ENCODE results near the gene NTNG1. TPM values are rescaled to one million over a fixed set of nuclear protein-coding genes. Genes with fewer than 3 reads are reported as not detected.

Gene NTNG1
- total and polyA plus RNA-seq, 4 donors, result 0.72 to 26.7 (median 3.9) TPM

GRCh38 chr1:107359472-107360241 lies 218.8 kb downstream of the NTNG1 start:
- Histone ChIP-seq H3K9ac (ENCODE audit: insufficient read depth in 1 of 2, low read length in 2 of 2) (no peak overlapping the region), H3K27me3 (ENCODE audit: control insufficient read depth in 3 of 3, insufficient read depth in 3 of 3, low read length in 2 of 3) (no peaks in the 10 kb centered on the region), H3K4me3 (no peak overlapping the region), H3K9me3 (ENCODE audit: control insufficient read depth in 4 of 4, insufficient read depth in 3 of 4, low read length in 3 of 4) (no peaks in the 10 kb centered on the region), H3K36me3 (ENCODE audit: control insufficient read depth in 4 of 4, insufficient read depth in 4 of 4, low read length in 4 of 4) (no peaks in the 10 kb centered on the region), H3K4me1 (ENCODE audit: control insufficient read depth in 5 of 5, insufficient read depth in 5 of 5, low read length in 5 of 5) (peaks cover 0 to 49% (median 0%) of the 10 kb centered on the region in 5 donors), H3K27ac (ENCODE audit: low read depth in 1 of 2, low read length in 1 of 2) (no peak overlapping the region)
- TF ChIP-seq CTCF (IDR thresholded peaks at IDR 0.05; ENCODE audit: control extremely low read depth, extremely low read depth), result no peak
- 61 to 71% methylated on average over 5 of the region's 5 CpGs for WGBS, 2 donors
- ATAC-seq (ENCODE audit: insufficient read depth, low FRiP score) (no peak), DNase-seq (peak in 2 of 3 donors; percentile 29 to 38)

GRCh38 chr1:107362468-107363140 lies 221.8 kb downstream of the NTNG1 start:
- H3K27me3 ChIP-seq (ENCODE audit: control insufficient read depth in 3 of 3, insufficient read depth in 3 of 3, low read length in 2 of 3), result no peaks in the 10 kb centered on the region
- DNase-seq (no peak), ATAC-seq (ENCODE audit: insufficient read depth, low FRiP score) (no peak)
- H3K27ac ChIP-seq (ENCODE audit: low read depth in 1 of 2, low read length in 1 of 2), result no peak overlapping the region
- TF ChIP-seq CTCF (IDR thresholded peaks at IDR 0.05; ENCODE audit: control extremely low read depth, extremely low read depth), result no peak
- H3K36me3 ChIP-seq (ENCODE audit: control insufficient read depth in 4 of 4, insufficient read depth in 4 of 4, low read length in 4 of 4), result no peaks in the 10 kb centered on the region
- H3K4me3 ChIP-seq, result no peak overlapping the region
- no peak overlapping the region for H3K9ac ChIP-seq (ENCODE audit: insufficient read depth in 1 of 2, low read length in 2 of 2)
- WGBS, 2 donors, result 79 to 93% methylated on average over 3 of the region's 3 CpGs
- H3K9me3 ChIP-seq (ENCODE audit: control insufficient read depth in 4 of 4, insufficient read depth in 3 of 4, low read length in 3 of 4), result no peaks in the 10 kb centered on the region
- H3K4me1 ChIP-seq (ENCODE audit: control insufficient read depth in 5 of 5, insufficient read depth in 5 of 5, low read length in 5 of 5), result peaks cover 0 to 35% (median 0%) of the 10 kb centered on the region in 5 donors

DNA sequence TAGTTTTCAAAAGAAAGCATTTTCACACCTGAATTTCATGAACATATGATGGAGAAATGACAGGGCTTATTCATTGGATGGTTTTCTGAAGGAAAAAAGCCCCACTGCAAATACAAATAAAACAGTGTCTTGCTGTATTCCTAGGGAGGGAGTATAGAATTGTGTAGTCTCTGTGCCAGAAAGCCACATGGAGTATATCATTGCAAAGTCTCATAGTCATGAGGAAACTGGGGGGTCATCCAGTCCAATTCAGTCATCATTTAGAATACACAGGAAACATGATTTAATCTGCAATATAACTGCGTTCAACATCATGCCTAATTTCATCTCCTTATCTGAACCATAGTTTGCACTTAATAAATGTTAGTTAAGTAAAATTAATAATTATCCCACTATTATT lies 222.3 kb downstream of the NTNG1 start:
- WGBS, 2 donors, result 58 to 74% methylated on average over 1 of the region's 1 CpG
- peak; percentile 29 to 94 (median 86) for DNase-seq
- no peak overlapping the region for H3K27ac ChIP-seq (ENCODE audit: low read depth in 1 of 2, low read length in 1 of 2)

More for the DNA sequence above, 222.3 kb downstream of the NTNG1 start:
- no peak overlapping the region for H3K9ac ChIP-seq (ENCODE audit: insufficient read depth in 1 of 2, low read length in 2 of 2)
- H3K9me3 ChIP-seq (ENCODE audit: control insufficient read depth in 4 of 4, insufficient read depth in 3 of 4, low read length in 3 of 4), result no peaks in the 10 kb centered on the region
- H3K36me3 ChIP-seq (ENCODE audit: control insufficient read depth in 4 of 4, insufficient read depth in 4 of 4, low read length in 4 of 4), result no peaks in the 10 kb centered on the region
- peaks cover 0 to 29% (median 0%) of the 10 kb centered on the region in 5 donors for H3K4me1 ChIP-seq (ENCODE audit: control insufficient read depth in 5 of 5, insufficient read depth in 5 of 5, low read length in 5 of 5)
- H3K4me3 ChIP-seq, result no peak overlapping the region
- TF ChIP-seq CTCF (IDR thresholded peaks at IDR 0.05; ENCODE audit: control extremely low read depth, extremely low read depth), result no peak
- no peak for ATAC-seq (ENCODE audit: insufficient read depth, low FRiP score)
- no peaks in the 10 kb centered on the region for H3K27me3 ChIP-seq (ENCODE audit: control insufficient read depth in 3 of 3, insufficient read depth in 3 of 3, low read length in 2 of 3)
